Stimulated activated CD4-positive, alpha-beta T cell treated with anti-CD3 and anti-CD28 coated beads, Interleukin-15, amount 100 ng/mL, for 48 hours (primary cell): ENCODE results near the gene MERTK.
"Not testable (repeated sequence)": the region's sequence is repeated elsewhere in the genome, so short reads cannot be mapped to it uniquely, and the experiment has no call there.

ENCODE experiments used
- DNase-seq, 2 donors: peaks; one replicate each; pipeline ENCODE4 v3.0.0-alpha.2; 2020; ENCODE audit warnings: low read depth in 2 of 2

The MERTK gene

GRCh38 chr2:112041460-112041859 is 143.1 kb downstream of the MERTK start:
- not testable (repeated sequence) for DNase-seq

- no peak for DNase-seq
Measured at GRCh38 chr2:112045446-112046014, 147.1 kb downstream of the MERTK start.

GRCh38 chr2:112046231-112046630 is 147.8 kb downstream of the MERTK start:
- no peak for DNase-seq

- DNase-seq = no peak
Measured at GRCh38 chr2:112047537-112048235, 149.3 kb downstream of the MERTK start.

GRCh38 chr2:112048236-112048592 is 149.8 kb downstream of the MERTK start:
- DNase-seq = no peak

- DNase-seq = peak in 1 of 2 donors; percentile 23
Measured at GRCh38 chr2:112048887-112049286, 150.5 kb downstream of the MERTK start.

GRCh38 chr2:112050316-112050715 is 151.9 kb downstream of the MERTK start:
- no peak for DNase-seq

- peak; percentile 94 to 97 for DNase-seq
Measured at GRCh38 chr2:112053917-112054846, 155.8 kb downstream of the MERTK start.

- peak; percentile 98 for DNase-seq
Measured at GRCh38 chr2:112054847-112055729, 156.7 kb downstream of the MERTK start, which contains the start of gene TMEM87B. TMEM87B (plus strand) TSS chr2:112055269; CDS start chr2:112055592, 323 bp downstream.

- DNase-seq = peak in 1 of 2 donors; percentile 10
Measured at GRCh38 chr2:112055730-112056625, 157.6 kb downstream of the MERTK start.

GRCh38 chr2:112056626-112056987 is 158.2 kb downstream of the MERTK start:
- no peak for DNase-seq

GRCh38 chr2:112059671-112060070 is 161.3 kb downstream of the MERTK start:
- DNase-seq = no peak

- DNase-seq = no peak
Measured at GRCh38 chr2:112061299-112061698, 162.9 kb downstream of the MERTK start.

GRCh38 chr2:112061840-112062239 is 163.4 kb downstream of the MERTK start:
- no peak for DNase-seq

GRCh38 chr2:112062894-112063293 is 164.5 kb downstream of the MERTK start:
- DNase-seq = no peak

- no peak for DNase-seq
Measured at GRCh38 chr2:112065486-112065885, 167.1 kb downstream of the MERTK start.

GRCh38 chr2:112065966-112066365 is 167.6 kb downstream of the MERTK start:
- DNase-seq = no peak

GRCh38 chr2:112069794-112070193 is 171.4 kb downstream of the MERTK start:
- DNase-seq = not testable (repeated sequence)

GRCh38 chr2:112073875-112074274 is 175.5 kb downstream of the MERTK start:
- no peak for DNase-seq

- no peak for DNase-seq
Measured at GRCh38 chr2:112074506-112074905, 176.1 kb downstream of the MERTK start.
